ENCODE measurements around the gene CYB5R2.
"Not testable (repeated sequence)": the region's sequence is repeated elsewhere in the genome, so short reads cannot be mapped to it uniquely, and the experiment has no call there.

The CYB5R2 gene

GRCh38 chr11:7666292-7666866 lies 6.9 kb downstream of the CYB5R2 start:
- DNase-seq (ENCODE audit: extremely low spot score), result no peak
- ChIA-PET POLR2A (no interaction called here), CTCF (interaction anchor here (0.6 to 3.5 kb wide), 30 partner anchors 10 to 573 kb away, joined by 3 to 25 read pairs (median 4); partner anchors contain the start of gene PPFIBP2)
- TF ChIP-seq CTCF (IDR thresholded peaks at IDR 0.05; ENCODE audit: control extremely low read depth, extremely low read depth, low read depth, missing control alignments), result no peak

- CTCF ChIA-PET, result interaction anchor here (0.6 to 3.5 kb wide), 50 partner anchors 8 to 1184 kb away, joined by 3 to 25 read pairs (median 4); partner anchors contain the start of genes ARFIP2, PPFIBP2 and TIMM10B
- TF ChIP-seq CTCF (IDR thresholded peaks at IDR 0.05; ENCODE audit: control extremely low read depth, extremely low read depth, low read depth, missing control alignments), result peak; percentile 91
- POLR2A ChIA-PET, result no interaction called here
- peak; percentile 92 for DNase-seq (ENCODE audit: extremely low spot score)
Observed at GRCh38 chr11:7665473-7666291, 7.6 kb downstream of the CYB5R2 start.

DNA sequence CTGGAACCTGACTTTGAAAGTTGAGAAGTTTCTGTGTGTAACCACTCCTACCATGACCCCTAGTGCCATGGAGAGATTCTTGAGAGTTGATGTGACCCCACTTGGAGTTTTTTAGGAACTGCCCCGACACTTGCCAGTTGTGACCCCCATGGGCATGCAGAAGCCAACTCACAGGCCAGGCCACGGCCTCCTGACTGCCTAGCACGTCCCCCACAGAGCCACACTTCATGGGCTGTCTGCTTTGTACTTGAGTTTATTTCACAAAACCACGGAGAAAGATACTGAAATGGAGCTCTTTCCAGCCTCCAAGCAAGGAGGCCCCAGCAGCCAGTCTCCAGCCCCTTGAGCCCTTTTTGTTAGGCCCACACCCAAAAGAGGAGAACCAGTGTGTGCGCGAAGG lies 8.4 kb downstream of the CYB5R2 start:
- ChIA-PET CTCF (interaction anchor here (0.8 to 3.5 kb wide), 34 partner anchors 9 to 1183 kb away, joined by 3 to 25 read pairs (median 4); partner anchors contain the start of genes ARFIP2, PPFIBP2 and TIMM10B), POLR2A (no interaction called here)
- TF ChIP-seq CTCF (IDR thresholded peaks at IDR 0.05; ENCODE audit: control extremely low read depth, extremely low read depth, low read depth, missing control alignments), result no peak

DNA sequence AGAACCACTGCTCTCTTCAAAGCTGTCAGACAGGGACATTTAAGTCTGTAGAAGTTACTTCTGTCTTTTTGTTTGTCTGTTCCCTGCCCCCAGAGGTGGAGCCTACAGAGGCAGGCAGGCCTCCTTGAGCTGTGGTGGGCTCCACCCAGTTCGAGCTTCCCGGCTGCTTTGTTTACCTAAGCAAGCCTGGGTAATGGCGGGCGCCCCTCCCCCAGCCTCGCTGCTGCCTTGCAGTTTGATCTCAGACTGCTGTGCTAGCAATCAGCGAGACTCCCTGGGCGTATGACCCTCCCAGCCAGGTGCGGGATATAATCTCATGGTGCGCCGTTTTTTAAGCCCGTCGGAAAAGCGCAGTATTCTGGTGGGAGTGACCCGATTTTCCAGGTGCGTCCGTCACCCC lies 9.8 kb downstream of the CYB5R2 start:
- POLR2A ChIA-PET; DNase-seq (ENCODE audit: extremely low spot score): not testable (repeated sequence)
- CTCF ChIA-PET, result interaction anchor here (1.2 kb wide), 1 partner anchor 9 kb away, joined by 3 read pairs; the partner anchor contains the start of gene CYB5R2

More for the DNA sequence above, 8.4 kb downstream of the CYB5R2 start:
- no peak for DNase-seq (ENCODE audit: extremely low spot score)

DNA sequence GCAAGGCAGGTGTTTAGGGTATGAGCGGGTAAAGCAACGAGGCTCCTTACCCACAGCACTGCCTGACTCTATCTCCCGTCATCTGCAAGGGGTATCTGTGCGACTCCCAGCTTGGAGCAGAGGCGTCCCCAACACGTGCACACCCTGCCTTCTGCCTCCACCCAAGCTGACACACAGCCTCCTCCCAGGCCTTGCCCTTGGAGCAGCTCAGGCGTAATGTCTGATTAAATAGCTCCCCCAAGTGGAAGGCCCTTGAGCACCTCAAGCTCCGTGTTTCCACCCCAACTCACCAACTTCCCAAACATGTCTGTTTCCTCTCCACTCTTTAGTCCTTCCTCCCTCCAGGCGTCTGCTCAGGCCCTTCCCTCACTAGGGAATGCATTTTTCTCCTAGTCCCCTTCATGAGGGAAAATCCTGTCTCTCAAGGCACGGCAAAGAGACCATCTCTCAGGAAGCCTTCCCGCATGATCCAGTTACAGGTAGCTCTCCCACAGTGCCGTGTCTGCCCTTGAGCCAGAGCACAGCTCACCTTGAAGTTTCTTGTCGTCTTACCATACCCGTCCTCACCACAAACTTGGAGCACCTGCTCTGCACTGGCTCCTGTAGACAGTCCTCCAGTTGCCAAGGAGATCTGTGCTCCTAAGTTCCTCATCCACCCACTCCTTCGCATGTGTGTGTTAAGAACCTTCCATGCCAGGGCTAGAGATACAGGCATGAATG lies 15.8 kb downstream of the CYB5R2 start:
- CTCF ChIA-PET, result interaction anchor here (0.9 to 3.1 kb wide), 16 partner anchors 9 to 561 kb away, joined by 3 to 21 read pairs (median 4); no protein-coding TSS in a partner anchor
- TF ChIP-seq CTCF (IDR thresholded peaks at IDR 0.05; ENCODE audit: control extremely low read depth, extremely low read depth, low read depth, missing control alignments), result peak; percentile 53
- DNase-seq (ENCODE audit: extremely low spot score), result no peak
- POLR2A ChIA-PET, result no interaction called here

GRCh38 chr11:7656704-7657103 lies 16.6 kb downstream of the CYB5R2 start:
- no peak for DNase-seq (ENCODE audit: extremely low spot score)
- TF ChIP-seq CTCF (IDR thresholded peaks at IDR 0.05; ENCODE audit: control extremely low read depth, extremely low read depth, low read depth, missing control alignments), result no peak
- ChIA-PET POLR2A (no interaction called here), CTCF (interaction anchor here (0.9 to 3.1 kb wide), 15 partner anchors 9 to 560 kb away, joined by 3 to 21 read pairs (median 4); no protein-coding TSS in a partner anchor)
